Caki2 (cell line): ENCODE results near the gene DNMT3A. TPM values are rescaled to one million over a fixed set of nuclear protein-coding genes. Genes with fewer than 3 reads are reported as not detected.
"Not testable (repeated sequence)": the region's sequence is repeated elsewhere in the genome, so short reads cannot be mapped to it uniquely, and the experiment has no call there.

ENCODE experiments used
- DNase-seq: peaks from one replicate; pipeline ENCODE4 v3.0.0-alpha.2; 2015; ENCODE audit warnings: low read depth
- in situ Hi-C: cut with HindIII; loops from 2 replicates; pipeline ENCODE4 v1.10.0; 2016; ENCODE audit warnings: low sequenced_read_pairs, low pct_unique_long_range_greater_than_20kb, mixed read lengths
- total RNA-seq: library from RNA; depleted of rRNA; stranded (reverse); fragments of >200 nt; shearing (Covaris generic); gene quantifications from 2 replicates; pipeline ENCODE4 v1.2.3, GENCODE V29; 2014; ENCODE audit warnings: low replicate concordance

DNMT3A gene
- total RNA-seq, 1 experiment from 2014 or later: 4.9 TPM

GRCh38 chr2:25279091-25279651 lies 62.6 kb downstream of the DNMT3A start:
- in situ Hi-C loops: no loop called here
- peak; percentile 35 for DNase-seq

GRCh38 chr2:25276569-25277465 lies 64.9 kb downstream of the DNMT3A start:
- in situ Hi-C loops: no loop called here

GRCh38 chr2:25275575-25275965 lies 66.2 kb downstream of the DNMT3A start:
- DNase-seq: no peak
- in situ Hi-C loops: no loop called here

More at GRCh38 chr2:25276569-25277465, 64.9 kb downstream of the DNMT3A start:
- DNase-seq: no peak

GRCh38 chr2:25274868-25275574 lies 66.7 kb downstream of the DNMT3A start:
- no peak for DNase-seq
- in situ Hi-C loops: no loop called here

- in situ Hi-C loops: no loop called here
Measured at GRCh38 chr2:25273985-25274535, 67.7 kb downstream of the DNMT3A start.

GRCh38 chr2:25272705-25273104 lies 69.0 kb downstream of the DNMT3A start:
- DNase-seq, in situ Hi-C loops: not testable (repeated sequence)

More at GRCh38 chr2:25273985-25274535, 67.7 kb downstream of the DNMT3A start:
- no peak for DNase-seq

GRCh38 chr2:25270061-25270460 lies 71.7 kb downstream of the DNMT3A start:
- in situ Hi-C loops: no loop called here
- DNase-seq: no peak

- no peak for DNase-seq
- in situ Hi-C loops: no loop called here
Measured at GRCh38 chr2:25269233-25269632, 72.5 kb downstream of the DNMT3A start.

- in situ Hi-C loops: no loop called here
- DNase-seq: peak; percentile 52
Measured at GRCh38 chr2:25268139-25268538, 73.6 kb downstream of the DNMT3A start.

- peak; percentile 35 for DNase-seq
- in situ Hi-C loops: no loop called here
Measured at GRCh38 chr2:25266399-25266798, 75.3 kb downstream of the DNMT3A start.

- peak; percentile 48 for DNase-seq
- in situ Hi-C loops: no loop called here
Measured at GRCh38 chr2:25265802-25266201, 75.9 kb downstream of the DNMT3A start.

- no peak for DNase-seq
- in situ Hi-C loops: no loop called here
Measured at GRCh38 chr2:25265001-25265400, 76.7 kb downstream of the DNMT3A start.

- in situ Hi-C loops: no loop called here
- DNase-seq: no peak
Measured at GRCh38 chr2:25262288-25262687, 79.4 kb downstream of the DNMT3A start.

GRCh38 chr2:25259737-25260124 lies 82.0 kb downstream of the DNMT3A start:
- in situ Hi-C loops: no loop called here
- DNase-seq: no peak

- no peak for DNase-seq
- in situ Hi-C loops: no loop called here
Measured at GRCh38 chr2:25258847-25259736, 82.6 kb downstream of the DNMT3A start.

GRCh38 chr2:25257931-25258846 lies 83.5 kb downstream of the DNMT3A start:
- in situ Hi-C loops: no loop called here
- no peak for DNase-seq

GRCh38 chr2:25257032-25257552 lies 84.6 kb downstream of the DNMT3A start:
- no peak for DNase-seq
- in situ Hi-C loops: no loop called here
